ENCODE results near the gene CBX3.
A peak's percentile ranks its signal among the peaks of the same experiment; 100 is the strongest.

Gene CBX3

GRCh38 chr7:26185131-26185843, 16.3 kb upstream of the CBX3 start:
- TF ChIP-seq CSDC2 (CRISPR knock-in tag; IDR thresholded peaks at IDR 0.05) (no peak), ZNF70 (CRISPR knock-in tag; IDR thresholded peaks at IDR 0.05) (no peak), CREB5 (CRISPR knock-in tag; IDR thresholded peaks at IDR 0.05; ENCODE audit: low read depth) (no peak), ZC3H10 (CRISPR knock-in tag; IDR thresholded peaks at IDR 0.05) (no peak), PPARA (CRISPR knock-in tag; IDR thresholded peaks at IDR 0.05; ENCODE audit: borderline replicate concordance) (no peak), ZNF565 (CRISPR knock-in tag; conservative IDR thresholded peaks at IDR 0.05; ENCODE audit: low read depth) (no peak), TOX (CRISPR knock-in tag; IDR thresholded peaks at IDR 0.05; ENCODE audit: borderline replicate concordance) (no peak), ESRRG (CRISPR knock-in tag; IDR thresholded peaks at IDR 0.05) (no peak), TCF4 (CRISPR knock-in tag; IDR thresholded peaks at IDR 0.05; ENCODE audit: borderline replicate concordance) (no peak), ARNTL (CRISPR knock-in tag; IDR thresholded peaks at IDR 0.05; ENCODE audit: borderline replicate concordance, low read depth) (no peak), OSR1 (CRISPR knock-in tag; IDR thresholded peaks at IDR 0.05) (no peak), ISL1 (CRISPR knock-in tag; IDR thresholded peaks at IDR 0.05) (no peak), POU6F1 (CRISPR knock-in tag; IDR thresholded peaks at IDR 0.05; ENCODE audit: borderline replicate concordance, low read depth) (no peak), ZNF8 (CRISPR knock-in tag; IDR thresholded peaks at IDR 0.05) (no peak), SNAI2 (CRISPR knock-in tag; IDR thresholded peaks at IDR 0.05) (no peak), TSHZ2 (CRISPR knock-in tag; IDR thresholded peaks at IDR 0.05) (no peak)
- ATAC-seq: peak; percentile 0; the same call in 2 of the 3 replicates

- no peak for ATAC-seq
- no peak for TF ChIP-seq BACH2 (CRISPR knock-in tag; IDR thresholded peaks at IDR 0.05; ENCODE audit: borderline replicate concordance)
- TF ChIP-seq CREB5 (CRISPR knock-in tag; IDR thresholded peaks at IDR 0.05; ENCODE audit: low read depth): 0 out of 2 replicates have a peak, but pooled peaks have one; percentile 15
Observed at GRCh38 chr7:26185844-26186180, 15.7 kb upstream of the CBX3 start.

- ATAC-seq: peak; percentile 5
- TF ChIP-seq GLIS3 (CRISPR knock-in tag; IDR thresholded peaks at IDR 0.05) (no peak; the same call in 1 of the 2 replicates), ARNTL (CRISPR knock-in tag; IDR thresholded peaks at IDR 0.05; ENCODE audit: borderline replicate concordance, low read depth) (peak; percentile 18; the same call in 1 of the 2 replicates), POU6F1 (CRISPR knock-in tag; IDR thresholded peaks at IDR 0.05; ENCODE audit: borderline replicate concordance, low read depth) (no peak), CREB5 (CRISPR knock-in tag; IDR thresholded peaks at IDR 0.05; ENCODE audit: low read depth) (no peak), ESRRG (CRISPR knock-in tag; IDR thresholded peaks at IDR 0.05) (peak; percentile 13; the same call in 1 of the 2 replicates), RARB (CRISPR knock-in tag; IDR thresholded peaks at IDR 0.05) (0 out of 2 replicates have a peak, but pooled peaks have one; percentile 48), ISL1 (CRISPR knock-in tag; IDR thresholded peaks at IDR 0.05) (no peak), ZFP30 (CRISPR knock-in tag; IDR thresholded peaks at IDR 0.05) (peak; percentile 52; the same call in 1 of the 2 replicates), TCF4 (CRISPR knock-in tag; IDR thresholded peaks at IDR 0.05; ENCODE audit: borderline replicate concordance) (no peak; the same call in 1 of the 2 replicates), ZFP3 (CRISPR knock-in tag; IDR thresholded peaks at IDR 0.05) (no peak), ZNF565 (CRISPR knock-in tag; conservative IDR thresholded peaks at IDR 0.05; ENCODE audit: low read depth) (no peak), ZNF70 (CRISPR knock-in tag; IDR thresholded peaks at IDR 0.05) (no peak)
Observed at GRCh38 chr7:26186364-26187311, 14.9 kb upstream of the CBX3 start.

All from SK-N-SH treated with all-trans-retinoic acid at 6 μM for 48 hours (cell line).